ENCODE measurements around the gene C5orf47. TPM values are rescaled to one million over a fixed set of nuclear protein-coding genes. Genes with fewer than 3 reads are reported as not detected.
A peak's percentile ranks its signal among the peaks of the same experiment; 100 is the strongest.

The C5orf47 gene
- total RNA-seq, 3 donors from 2014 or later: not detected

DNA sequence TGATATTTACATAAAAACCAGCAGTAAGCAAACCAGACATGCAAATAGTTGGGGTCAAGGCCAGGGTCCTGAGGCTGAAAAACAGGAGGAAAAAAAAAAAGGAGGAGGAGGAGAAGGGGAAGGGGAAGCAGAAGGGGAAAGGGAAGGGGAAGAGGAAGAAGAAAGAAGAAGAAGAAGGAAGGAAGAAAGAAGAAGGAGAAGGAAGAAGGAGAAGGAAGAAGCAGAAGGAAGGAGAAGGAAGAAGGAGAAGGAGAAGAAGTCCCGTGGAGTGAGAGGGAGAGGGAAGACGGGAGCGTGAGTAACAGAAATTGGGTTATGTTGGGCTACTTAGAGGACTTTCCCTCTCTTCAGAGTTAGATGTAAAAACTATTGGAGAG is 31.9 kb downstream of the C5orf47 start:
- no peak overlapping the region for H3K4me3 ChIP-seq
- intact Hi-C loops (cut with DNase I, micrococcal nuclease): no loop called here
- no peaks in the 10 kb centered on the region for H3K9me3 ChIP-seq
- TF ChIP-seq, protein P1, sequence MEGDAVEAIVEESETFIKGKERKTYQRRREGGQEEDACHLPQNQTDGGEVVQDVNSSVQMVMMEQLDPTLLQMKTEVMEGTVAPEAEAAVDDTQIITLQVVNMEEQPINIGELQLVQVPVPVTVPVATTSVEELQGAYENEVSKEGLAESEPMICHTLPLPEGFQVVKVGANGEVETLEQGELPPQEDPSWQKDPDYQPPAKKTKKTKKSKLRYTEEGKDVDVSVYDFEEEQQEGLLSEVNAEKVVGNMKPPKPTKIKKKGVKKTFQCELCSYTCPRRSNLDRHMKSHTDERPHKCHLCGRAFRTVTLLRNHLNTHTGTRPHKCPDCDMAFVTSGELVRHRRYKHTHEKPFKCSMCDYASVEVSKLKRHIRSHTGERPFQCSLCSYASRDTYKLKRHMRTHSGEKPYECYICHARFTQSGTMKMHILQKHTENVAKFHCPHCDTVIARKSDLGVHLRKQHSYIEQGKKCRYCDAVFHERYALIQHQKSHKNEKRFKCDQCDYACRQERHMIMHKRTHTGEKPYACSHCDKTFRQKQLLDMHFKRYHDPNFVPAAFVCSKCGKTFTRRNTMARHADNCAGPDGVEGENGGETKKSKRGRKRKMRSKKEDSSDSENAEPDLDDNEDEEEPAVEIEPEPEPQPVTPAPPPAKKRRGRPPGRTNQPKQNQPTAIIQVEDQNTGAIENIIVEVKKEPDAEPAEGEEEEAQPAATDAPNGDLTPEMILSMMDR (IDR thresholded peaks at IDR 0.05): no peak
- no peaks in the 10 kb centered on the region for H3K4me1 ChIP-seq (ENCODE audit: low read depth)
- H3K36me3 ChIP-seq (ENCODE audit: low read depth): no peaks in the 10 kb centered on the region
- no peak for ATAC-seq
- DNase-seq: no peak

DNA sequence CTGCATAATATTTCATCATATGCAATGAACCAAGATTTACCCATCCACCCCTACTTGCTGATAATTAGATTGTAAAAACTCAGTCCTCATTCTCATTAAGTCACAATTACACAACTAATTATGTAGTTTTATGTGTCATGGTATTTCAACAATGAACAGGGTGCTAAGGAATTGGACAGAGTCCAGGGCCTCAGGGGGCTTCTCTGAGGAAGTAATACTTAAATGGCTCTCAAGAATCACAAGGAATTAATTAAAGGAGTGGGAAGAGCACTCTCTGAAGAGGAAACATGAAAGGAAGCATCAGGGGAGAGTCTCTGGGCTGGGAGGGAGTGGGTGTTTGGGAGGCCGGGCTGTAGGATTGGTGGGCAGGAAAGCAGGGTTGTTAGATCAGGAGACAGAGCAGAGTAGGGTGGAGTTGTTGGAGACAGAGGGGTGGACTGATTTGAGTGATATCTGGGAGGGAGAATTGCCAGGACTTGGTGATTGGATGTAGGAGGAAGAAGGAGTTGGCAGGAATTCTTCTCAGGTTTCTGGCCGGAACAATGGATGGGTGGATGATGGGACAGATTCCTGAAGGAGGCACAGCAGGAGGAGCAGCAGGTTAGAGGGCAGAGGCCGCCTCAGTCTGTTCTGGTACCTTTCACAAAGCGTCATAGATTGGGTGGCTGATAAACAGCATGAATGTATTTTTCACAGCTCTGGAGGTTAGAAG is 33.6 kb downstream of the C5orf47 start:
- ATAC-seq: no peak
- Histone ChIP-seq H3K4me1 (ENCODE audit: low read depth) (no peaks in the 10 kb centered on the region), H3K9me3 (no peaks in the 10 kb centered on the region), H3K36me3 (ENCODE audit: low read depth) (no peaks in the 10 kb centered on the region), H3K4me3 (no peak overlapping the region)
- TF ChIP-seq, protein P1 (IDR thresholded peaks at IDR 0.05): no peak
- intact Hi-C loops (cut with DNase I, micrococcal nuclease): no loop called here
- DNase-seq: no peak

DNA sequence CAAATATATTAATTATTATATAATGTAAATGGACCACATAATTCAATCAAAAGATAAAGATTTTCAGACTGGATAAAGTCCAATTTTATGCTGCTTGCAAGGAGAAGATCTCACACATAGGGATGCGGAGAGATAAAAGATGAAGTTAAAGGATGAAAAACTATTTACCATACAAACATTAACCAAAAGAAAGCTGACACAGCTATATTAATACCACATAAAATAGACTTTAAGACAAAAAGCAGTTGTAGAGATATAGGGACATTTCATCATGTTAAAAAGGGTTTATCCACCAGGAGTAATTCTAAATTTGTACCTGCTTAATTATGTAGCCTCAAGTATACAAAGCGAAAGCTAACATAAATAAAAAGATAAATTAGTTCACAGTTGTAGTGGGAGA is 41.3 kb downstream of the C5orf47 start:
- peaks cover 6% of the 10 kb centered on the region for H3K9me3 ChIP-seq
- no peaks in the 10 kb centered on the region for H3K36me3 ChIP-seq (ENCODE audit: low read depth)
- no peak for DNase-seq
- intact Hi-C loops (cut with DNase I, micrococcal nuclease): no loop called here
- TF ChIP-seq, protein P1 (IDR thresholded peaks at IDR 0.05): no peak
- no peaks in the 10 kb centered on the region for H3K4me1 ChIP-seq (ENCODE audit: low read depth)
- H3K4me3 ChIP-seq: no peak overlapping the region
- no peak for ATAC-seq

DNA sequence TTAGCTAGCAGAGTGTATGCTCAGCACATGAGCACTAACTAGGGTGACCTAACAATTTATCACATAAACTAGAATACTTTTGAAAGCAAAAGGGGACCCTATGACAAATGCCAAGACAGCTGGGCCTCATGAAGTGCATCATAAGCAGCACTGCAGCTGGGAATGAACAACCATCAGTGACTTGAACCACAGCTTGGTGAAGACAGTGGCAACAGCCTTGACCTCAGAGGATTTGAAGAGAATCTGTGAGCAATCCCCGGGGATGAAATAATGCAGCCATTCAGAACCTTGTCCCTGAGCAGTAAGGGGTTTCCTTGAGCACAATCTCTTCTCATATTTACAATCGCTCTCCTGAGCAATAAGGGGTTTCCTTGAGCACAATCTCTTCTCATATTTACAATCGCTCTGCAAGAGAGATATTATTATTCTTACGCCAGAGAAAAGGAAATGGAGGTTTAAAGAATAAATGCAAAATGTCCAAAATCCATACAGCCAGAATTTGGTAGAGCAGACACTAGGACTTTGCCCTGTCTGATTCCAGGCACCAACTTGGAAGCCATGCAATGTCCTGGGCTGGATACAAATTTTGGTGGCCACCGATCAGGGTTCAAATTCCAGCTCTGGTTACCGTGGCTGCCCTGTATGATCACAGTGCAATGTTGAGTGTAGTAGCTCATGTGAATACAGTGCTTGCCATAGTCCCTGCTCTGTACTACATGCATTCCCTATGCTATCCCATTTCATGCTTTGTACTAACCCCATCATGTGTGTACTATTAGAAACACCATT is 55.7 kb downstream of the C5orf47 start:
- intact Hi-C loops (cut with DNase I, micrococcal nuclease): no loop called here
- ATAC-seq (no peak), DNase-seq (no peak)
- no peaks in the 10 kb centered on the region for H3K4me1 ChIP-seq (ENCODE audit: low read depth)
- TF ChIP-seq, protein P1 (IDR thresholded peaks at IDR 0.05): no peak
- H3K9me3 ChIP-seq: no peaks in the 10 kb centered on the region
- no peak overlapping the region for H3K4me3 ChIP-seq
- no peaks in the 10 kb centered on the region for H3K36me3 ChIP-seq (ENCODE audit: low read depth)

DNA sequence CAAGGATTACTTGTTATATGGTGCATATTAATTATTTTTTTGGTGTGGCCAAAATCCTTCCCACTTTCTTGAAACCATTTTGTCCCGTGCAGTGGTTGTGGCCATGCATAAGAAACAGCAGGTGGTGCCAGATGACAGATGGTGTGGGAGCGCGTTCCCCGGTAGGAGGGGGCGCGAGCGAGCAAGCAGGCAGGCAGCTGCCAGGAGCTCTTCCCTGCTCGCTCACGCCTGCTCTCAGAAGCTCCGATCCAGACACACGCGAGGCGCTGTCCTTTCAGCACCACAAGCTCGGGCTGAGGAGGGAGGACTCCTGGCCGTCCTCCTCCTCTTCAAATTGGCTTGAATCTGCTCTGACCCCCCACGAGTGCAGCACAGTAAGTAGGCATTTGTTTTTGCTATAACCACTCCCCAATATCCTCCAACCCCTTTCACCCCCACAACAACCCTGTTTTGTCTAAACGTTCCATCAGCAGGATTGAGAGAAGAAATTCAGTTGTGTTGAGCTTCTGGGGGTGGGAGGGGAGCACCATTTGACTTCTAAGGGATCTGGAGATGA is 56.6 kb downstream of the C5orf47 start, which contains the start of gene NSG2:
Gene NSG2 (plus strand): TSS at position 237 of the 556 bp plus-strand sequence. CDS start 1,050 bp downstream, outside the sequence.
- intact Hi-C loops (cut with DNase I, micrococcal nuclease): no loop called here
- TF ChIP-seq, protein P1 (IDR thresholded peaks at IDR 0.05): no peak
- H3K4me1 ChIP-seq (ENCODE audit: low read depth): no peaks in the 10 kb centered on the region

More for the DNA sequence above, 56.6 kb downstream of the C5orf47 start, which contains the start of gene NSG2:
- no peak within 1 kb of the TSS for H3K4me3 ChIP-seq
- H3K36me3 ChIP-seq (ENCODE audit: low read depth): no peaks in the 10 kb centered on the region
- ATAC-seq: peak; percentile 94
- peak; percentile 66 to 73 (median 72) for DNase-seq
- no peaks in the 10 kb centered on the region for H3K9me3 ChIP-seq
